CD4-positive, alpha-beta memory T cell (primary cell): Measurements from ENCODE around the gene RGS1. TPM values are rescaled to one million over a fixed set of nuclear protein-coding genes. Genes with fewer than 3 reads are reported as not detected.

ENCODE experiments used
- CTCF ChIA-PET: fragments of 350-600 bp; sonication (Branson Sonifier 250); formaldehyde crosslinking; loops from one replicate; lab custom pipeline; 2021; ENCODE audit warnings: inconsistent platforms; ENCODE audit not compliant: partially characterized antibody; lab: Charles Lee
- POLR2A ChIA-PET: fragments of 350-600 bp; sonication (Branson Sonifier 250); formaldehyde crosslinking; loops from one replicate; lab custom pipeline; 2021; ENCODE audit not compliant: partially characterized antibody; lab: Charles Lee
- DNase-seq, 5 donors: peaks; one replicate each; pipeline versions ENCODE4 v3.0.0 to v3.0.0-alpha.2; 2020 to 2022; ENCODE audit warnings: mixed read lengths in 1 of 5
- H3K27ac ChIP-seq: one replicate; pipeline ENCODE4 v1.7.0; 2013; ENCODE audit warnings: low read depth, low read length
- H3K27me3 ChIP-seq: 2 replicates; pipeline ENCODE4 v1.7.0; 2013; ENCODE audit warnings: mild to moderate bottlenecking, low read length, moderate library complexity; ENCODE audit not compliant: insufficient read depth
- H3K36me3 ChIP-seq: 2 replicates; pipeline ENCODE4 v1.7.0; 2013; ENCODE audit warnings: mild to moderate bottlenecking, low read length, moderate library complexity; ENCODE audit not compliant: insufficient read depth
- H3K4me1 ChIP-seq: 2 replicates; pipeline ENCODE4 v1.7.0; 2013; ENCODE audit warnings: mild to moderate bottlenecking, low read length, moderate library complexity; ENCODE audit not compliant: insufficient read depth
- H3K4me3 ChIP-seq, 2 donors: one replicate each; pipeline ENCODE4 v1.7.0; 2013; ENCODE audit warnings: low read length in 2 of 2, mild to moderate bottlenecking in 1 of 2
- H3K9me3 ChIP-seq, 2 donors: one replicate each; pipeline ENCODE4 v1.7.0; 2013; ENCODE audit warnings: low read length in 2 of 2, control low read depth in 1 of 2; ENCODE audit not compliant: control insufficient read depth in 1 of 2
- H3K27ac Mint-ChIP-seq, 7 donors: one replicate each; pipeline ENCODE4 v1.8.0; 2020 to 2021; ENCODE audit warnings: mixed read lengths in 7 of 7, mild to moderate bottlenecking in 6 of 7, inconsistent platforms in 3 of 7, moderate library complexity in 3 of 7
- H3K27me3 Mint-ChIP-seq, 2 donors: one replicate each; pipeline ENCODE4 v1.8.0; 2020 to 2021; ENCODE audit warnings: mixed read lengths in 2 of 2
- H3K36me3 Mint-ChIP-seq, 2 donors: one replicate each; pipeline ENCODE4 v1.8.0; 2020 to 2021; ENCODE audit warnings: mixed read lengths in 2 of 2, inconsistent platforms in 1 of 2, mild to moderate bottlenecking in 1 of 2
- H3K4me1 Mint-ChIP-seq, 4 donors: one replicate each; pipeline ENCODE4 v1.8.0; 2020 to 2021; ENCODE audit warnings: mixed read lengths in 4 of 4, mild to moderate bottlenecking in 1 of 4
- H3K4me3 Mint-ChIP-seq, 8 donors: one replicate each; pipeline ENCODE4 v1.8.0; 2020 to 2021; ENCODE audit warnings: mixed read lengths in 8 of 8, mild to moderate bottlenecking in 7 of 8, moderate library complexity in 6 of 8, inconsistent platforms in 3 of 8
- H3K9me3 Mint-ChIP-seq, 8 donors: one replicate each; pipeline ENCODE4 v1.8.0; 2020 to 2021; ENCODE audit warnings: mixed read lengths in 8 of 8, mild to moderate bottlenecking in 5 of 8, inconsistent platforms in 3 of 8, moderate library complexity in 1 of 8
- intact Hi-C: fragments of 100-400 bp; cut with micrococcal nuclease; formaldehyde crosslinking; loops from one replicate; pipeline ENCODE4 v1.15.1; 2023
- polyA plus RNA-seq, 2 donors: library from polyadenylated mRNA; unstranded; fragments of 300-500 nt; fragmentation: Illumina TruSeq; gene quantifications; one replicate each; pipeline ENCODE4 v1.2.3, GENCODE V29; 2021
- total RNA-seq, 2 experiments: library from RNA; stranded (reverse); gene quantifications; one replicate each; pipeline ENCODE4 v1.2.3, GENCODE V29; 2021

RGS1 gene
- total and polyA plus RNA-seq, 4 experiments from 2014 or later = 9.9 to 120 (median 14.8) TPM

DNA sequence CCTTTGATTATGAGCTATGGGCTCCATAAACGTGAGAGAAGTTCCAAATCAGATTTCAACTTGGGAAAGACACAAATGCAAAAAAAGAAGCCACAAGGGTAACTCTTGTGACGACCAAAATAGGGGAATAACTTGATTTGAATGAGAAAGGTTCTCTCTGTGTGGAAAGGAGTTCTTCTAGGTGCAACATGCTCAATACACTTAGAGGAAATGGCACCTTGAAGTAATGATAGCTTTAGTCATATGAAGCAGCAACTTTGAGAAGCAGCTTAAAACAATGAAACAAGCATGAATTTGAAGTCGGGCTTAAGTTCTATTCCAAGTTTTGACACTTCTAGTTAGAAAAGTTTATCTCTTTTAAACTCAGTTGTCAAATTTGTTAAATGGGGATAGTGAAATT lies 21.8 kb upstream of the RGS1 start:
- Histone ChIP-seq H3K36me3 (no peaks in the 10 kb centered on the region), H3K27ac (no peak overlapping the region), H3K9me3 (no peaks in the 10 kb centered on the region), H3K27me3 (no peaks in the 10 kb centered on the region), H3K4me1 (peaks cover 47% of the 10 kb centered on the region), H3K4me3 (no peak overlapping the region)
- intact Hi-C loops = loop anchor here (2.0 to 5.0 kb wide), 2 partner anchors 13 to 36 kb away; no protein-coding TSS in a partner anchor
- CTCF ChIA-PET = interaction anchor here (0.9 to 2.5 kb wide), 6 partner anchors 9 to 57 kb away, joined by 3 to 7 read pairs (median 4); no protein-coding TSS in a partner anchor
- POLR2A ChIA-PET = interaction anchor here (1.0 to 2.4 kb wide), 4 partner anchors 9 to 37 kb away, joined by 3 to 15 read pairs (median 11); no protein-coding TSS in a partner anchor
- Mint-ChIP-seq H3K4me1 (peaks cover 27 to 52% (median 39%) of the 10 kb centered on the region in 4 donors), H3K4me3 (no peak overlapping the region), H3K27ac (peak overlapping the region in 4 of 7 donors; percentile 6 to 88 (median 66)), H3K36me3 (no peaks in the 10 kb centered on the region), H3K27me3 (no peaks in the 10 kb centered on the region), H3K9me3 (no peaks in the 10 kb centered on the region)
- DNase-seq = no peak

- Mint-ChIP-seq H3K36me3 (no peaks in the 10 kb centered on the region), H3K9me3 (no peaks in the 10 kb centered on the region), H3K27me3 (no peaks in the 10 kb centered on the region), H3K4me1 (peaks cover 36 to 54% (median 43%) of the 10 kb centered on the region in 4 donors), H3K27ac (peak overlapping the region in 2 of 7 donors; percentile 41 to 43), H3K4me3 (no peak overlapping the region)
- Histone ChIP-seq H3K4me3 (no peak overlapping the region), H3K4me1 (peaks cover 47% of the 10 kb centered on the region), H3K36me3 (no peaks in the 10 kb centered on the region), H3K9me3 (no peaks in the 10 kb centered on the region), H3K27me3 (no peaks in the 10 kb centered on the region), H3K27ac (no peak overlapping the region)
- DNase-seq = no peak
- intact Hi-C loops = loop anchor here (5.0 kb wide), 1 partner anchor 38 kb away; no protein-coding TSS in a partner anchor
- ChIA-PET POLR2A (interaction anchor here (0.7 to 2.4 kb wide), 2 partner anchors 14 to 38 kb away, joined by 3 to 14 read pairs; no protein-coding TSS in a partner anchor), CTCF (interaction anchor here (1.4 to 2.3 kb wide), 2 partner anchors 16 to 56 kb away, joined by 6 to 7 read pairs; no protein-coding TSS in a partner anchor)
Observed at GRCh38 chr1:192554904-192555303, 20.7 kb upstream of the RGS1 start.

DNA sequence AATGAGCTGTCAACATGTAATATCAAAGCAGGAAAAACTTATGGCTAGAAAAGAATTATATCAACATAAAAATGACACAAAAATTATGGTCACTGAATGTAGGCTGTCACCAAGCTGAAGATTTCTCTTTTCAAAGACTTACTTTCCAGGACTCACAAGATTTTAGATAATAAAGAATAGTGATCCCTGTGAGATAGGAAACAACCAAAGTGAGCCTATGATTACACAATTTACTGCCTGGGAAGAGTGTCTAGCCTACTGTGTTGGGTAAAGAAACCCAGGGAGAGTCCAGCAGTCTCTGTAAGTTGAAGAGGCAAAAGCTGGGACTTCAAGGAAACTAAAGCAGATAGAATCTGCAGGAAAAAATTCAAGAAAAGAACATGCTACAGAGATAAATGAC lies 20.2 kb upstream of the RGS1 start:
- peaks cover 48% of the 10 kb centered on the region for H3K4me1 ChIP-seq
- Mint-ChIP-seq H3K4me3 (no peak overlapping the region), H3K27me3 (no peaks in the 10 kb centered on the region), H3K4me1 (peaks cover 32 to 49% (median 41%) of the 10 kb centered on the region in 4 donors), H3K27ac (peak overlapping the region in 1 of 7 donors; percentile 9), H3K36me3 (no peaks in the 10 kb centered on the region), H3K9me3 (no peaks in the 10 kb centered on the region)
- POLR2A ChIA-PET = no interaction called here
- intact Hi-C loops = no loop called here
- no peak overlapping the region for H3K27ac ChIP-seq
- no peak for DNase-seq
- H3K27me3 ChIP-seq = no peaks in the 10 kb centered on the region
- CTCF ChIA-PET = no interaction called here
- H3K36me3 ChIP-seq = no peaks in the 10 kb centered on the region
- H3K9me3 ChIP-seq = no peaks in the 10 kb centered on the region
- no peak overlapping the region for H3K4me3 ChIP-seq

- Histone ChIP-seq H3K27me3 (no peaks in the 10 kb centered on the region), H3K9me3 (no peaks in the 10 kb centered on the region), H3K4me1 (peaks cover 26% of the 10 kb centered on the region), H3K27ac (no peak overlapping the region), H3K4me3 (no peak overlapping the region), H3K36me3 (no peaks in the 10 kb centered on the region)
- ChIA-PET CTCF (no interaction called here), POLR2A (interaction anchor here (1.1 kb wide), 1 partner anchor 41 kb away, joined by 4 read pairs; no protein-coding TSS in a partner anchor)
- no peaks in the 10 kb centered on the region for H3K27me3 Mint-ChIP-seq
- H3K9me3 Mint-ChIP-seq = no peaks in the 10 kb centered on the region
- peak overlapping the region in 1 of 7 donors; percentile 19 for H3K27ac Mint-ChIP-seq
- H3K4me3 Mint-ChIP-seq = no peak overlapping the region
- no peaks in the 10 kb centered on the region for H3K36me3 Mint-ChIP-seq
- DNase-seq = no peak
- peaks cover 13 to 34% (median 25%) of the 10 kb centered on the region in 4 donors for H3K4me1 Mint-ChIP-seq
- intact Hi-C loops = loop anchor here (2.0 kb wide), 1 partner anchor 17 kb away; the partner anchor contains the start of gene RGS1
Observed at GRCh38 chr1:192557841-192558595, 17.6 kb upstream of the RGS1 start.

- no peak for DNase-seq
- Mint-ChIP-seq H3K4me3 (peak overlapping the region in 4 of 8 donors; percentile 32 to 66 (median 44)), H3K27ac (peak overlapping the region; percentile 57 to 82 (median 76)), H3K36me3 (no peaks in the 10 kb centered on the region), H3K4me1 (peaks cover 9 to 25% (median 18%) of the 10 kb centered on the region in 4 donors), H3K9me3 (no peaks in the 10 kb centered on the region), H3K27me3 (no peaks in the 10 kb centered on the region)
- H3K4me1 ChIP-seq = peaks cover 18% of the 10 kb centered on the region
- no peaks in the 10 kb centered on the region for H3K27me3 ChIP-seq
- CTCF ChIA-PET = no interaction called here
- no peak overlapping the region for H3K27ac ChIP-seq
- no peak overlapping the region for H3K4me3 ChIP-seq
- POLR2A ChIA-PET = interaction anchor here (0.8 to 1.1 kb wide), 2 partner anchors 13 to 43 kb away, joined by 3 to 4 read pairs; no protein-coding TSS in a partner anchor
- H3K36me3 ChIP-seq = no peaks in the 10 kb centered on the region
- intact Hi-C loops = loop anchor here (1.0 to 2.0 kb wide), 2 partner anchors 13 to 15 kb away; partner anchors contain the start of gene RGS1
- no peaks in the 10 kb centered on the region for H3K9me3 ChIP-seq
Observed at GRCh38 chr1:192559115-192560006, 16.2 kb upstream of the RGS1 start.

GRCh38 chr1:192561301-192561700 lies 14.3 kb upstream of the RGS1 start:
- intact Hi-C loops = no loop called here
- Histone ChIP-seq H3K4me3 (no peak overlapping the region), H3K36me3 (no peaks in the 10 kb centered on the region), H3K27me3 (no peaks in the 10 kb centered on the region), H3K4me1 (peaks cover 26% of the 10 kb centered on the region), H3K27ac (no peak overlapping the region), H3K9me3 (no peaks in the 10 kb centered on the region)
- Mint-ChIP-seq H3K36me3 (peaks cover 0 to 2% of the 10 kb centered on the region in 2 donors), H3K9me3 (peaks cover 0 to 3% (median 0%) of the 10 kb centered on the region in 8 donors), H3K4me1 (peaks cover 19 to 28% (median 25%) of the 10 kb centered on the region in 4 donors), H3K4me3 (no peak overlapping the region), H3K27ac (no peak overlapping the region), H3K27me3 (no peaks in the 10 kb centered on the region)
- no peak for DNase-seq
- CTCF ChIA-PET = no interaction called here
- POLR2A ChIA-PET = interaction anchor here (1.9 kb wide), 1 partner anchor 44 kb away, joined by 4 read pairs; no protein-coding TSS in a partner anchor
